H9 (cell line): Measurements from ENCODE around the gene RBM12. TPM values are rescaled to one million over a fixed set of nuclear protein-coding genes. Genes with fewer than 3 reads are reported as not detected.

ENCODE experiments used
- DNase-seq: peaks from one replicate; pipeline ENCODE4 v3.0.0-alpha.2; 2017
- H2AFZ ChIP-seq: one replicate; pipeline ENCODE4 v1.6.1; 2013; ENCODE audit warnings: mild to moderate bottlenecking, low read length, control low read depth, moderate library complexity
- H2AK5ac ChIP-seq: 2 replicates; pipeline ENCODE4 v1.6.1; 2013; ENCODE audit warnings: low read length, control low read depth, mixed read lengths; ENCODE audit not compliant: insufficient read length
- H2BK120ac ChIP-seq: one replicate; pipeline ENCODE4 v1.6.1; 2013; ENCODE audit warnings: low read depth, mild to moderate bottlenecking, low read length, control low read depth, inconsistent platforms; ENCODE audit not compliant: poor library complexity, severe bottlenecking
- H2BK12ac ChIP-seq: 2 replicates; pipeline ENCODE4 v1.6.1; 2013; ENCODE audit warnings: low read length, control low read depth, mixed read lengths, low read depth; ENCODE audit not compliant: insufficient read length
- H2BK15ac ChIP-seq: 2 replicates; pipeline ENCODE4 v1.6.1; 2013; ENCODE audit warnings: low read depth, low read length, control low read depth
- H2BK20ac ChIP-seq: one replicate; pipeline ENCODE4 v1.6.1; 2013; ENCODE audit warnings: low read depth, mild to moderate bottlenecking, low read length, control low read depth, inconsistent platforms; ENCODE audit not compliant: poor library complexity, severe bottlenecking
- H2BK5ac ChIP-seq: 2 replicates; pipeline ENCODE4 v1.6.1; 2013; ENCODE audit warnings: low read length, control low read depth, mixed read lengths; ENCODE audit not compliant: insufficient read length
- H3K14ac ChIP-seq: 2 replicates; pipeline ENCODE4 v1.6.1; 2013; ENCODE audit warnings: low read length, control low read depth; ENCODE audit not compliant: insufficient read depth
- H3K18ac ChIP-seq: 2 replicates; pipeline ENCODE4 v1.6.1; 2013; ENCODE audit warnings: low read depth, mild to moderate bottlenecking, mixed read lengths, low read length, control low read depth; ENCODE audit not compliant: insufficient read length
- H3K23ac ChIP-seq: 2 replicates; pipeline ENCODE4 v1.6.1; 2013; ENCODE audit warnings: low read length, control low read depth, mixed read lengths, low read depth; ENCODE audit not compliant: insufficient read length
- H3K23me2 ChIP-seq: 2 replicates; pipeline ENCODE4 v1.6.1; 2013; ENCODE audit warnings: low read depth, mild to moderate bottlenecking, mixed read lengths, low read length, control low read depth; ENCODE audit not compliant: insufficient read length, poor library complexity, severe bottlenecking
- H3K27ac ChIP-seq: 2 replicates; pipeline ENCODE4 v1.5.1; 2013; ENCODE audit warnings: low read length, control low read depth, mixed read lengths, low read depth; ENCODE audit not compliant: insufficient read length
- H3K27me3 ChIP-seq: 2 replicates; pipeline ENCODE4 v1.6.1; 2013; ENCODE audit warnings: low read length, control low read depth, inconsistent platforms; ENCODE audit not compliant: insufficient read depth
- H3K4ac ChIP-seq: 2 replicates; pipeline ENCODE4 v1.6.1; 2013; ENCODE audit warnings: low read depth, mild to moderate bottlenecking, control low read depth, inconsistent platforms, low read length, moderate library complexity
- H3K4me1 ChIP-seq: 2 replicates; pipeline ENCODE4 v1.6.1; 2013; ENCODE audit warnings: low read length, control low read depth, inconsistent platforms; ENCODE audit not compliant: insufficient read depth
- H3K4me2 ChIP-seq: 2 replicates; pipeline ENCODE4 v1.6.1; 2013; ENCODE audit warnings: low read length, control low read depth, mixed read lengths; ENCODE audit not compliant: insufficient read length, insufficient read depth
- H3K56ac ChIP-seq: 2 replicates; pipeline ENCODE4 v1.6.1; 2013; ENCODE audit warnings: low read depth, mild to moderate bottlenecking, mixed read lengths, low read length, control low read depth; ENCODE audit not compliant: insufficient read length
- H3K79me1 ChIP-seq: 2 replicates; pipeline ENCODE4 v1.6.1; 2013; ENCODE audit warnings: low read depth, mild to moderate bottlenecking, moderate library complexity, low read length, control low read depth, inconsistent platforms; ENCODE audit not compliant: insufficient read depth, poor library complexity, severe bottlenecking
- H3K79me2 ChIP-seq: 2 replicates; pipeline ENCODE4 v1.6.1; 2013; ENCODE audit warnings: low read length, control low read depth, inconsistent platforms; ENCODE audit not compliant: insufficient read depth
- H3K9ac ChIP-seq: 2 replicates; pipeline ENCODE4 v1.6.1; 2013; ENCODE audit warnings: low read length, control low read depth, mixed read lengths; ENCODE audit not compliant: insufficient read length; ENCODE audit errors: extremely low read depth
- H3K9me3 ChIP-seq: one replicate; pipeline ENCODE4 v1.6.1; 2013; ENCODE audit warnings: low read depth, low read length, inconsistent platforms; ENCODE audit not compliant: control insufficient read depth
- H3T11ph ChIP-seq: one replicate; pipeline ENCODE4 v1.6.1; 2013; ENCODE audit warnings: mild to moderate bottlenecking, low read length, control low read depth, inconsistent platforms
- H4K20me1 ChIP-seq: one replicate; pipeline ENCODE4 v1.6.1; 2013; ENCODE audit not compliant: control insufficient read depth, insufficient read length, insufficient read depth
- H4K5ac ChIP-seq: 2 replicates; pipeline ENCODE4 v1.6.1; 2013; ENCODE audit warnings: low read depth, mild to moderate bottlenecking, mixed read lengths, low read length, control low read depth; ENCODE audit not compliant: insufficient read length
- H4K8ac ChIP-seq: replicated peaks from 2 replicates; pipeline ENCODE4 v1.6.1; 2013; ENCODE audit warnings: low read length, control low read depth, mixed read lengths, low read depth; ENCODE audit not compliant: insufficient read length
- H4K91ac ChIP-seq: 2 replicates; pipeline ENCODE4 v1.6.1; 2013; ENCODE audit warnings: low read depth, mild to moderate bottlenecking, moderate library complexity, mixed read lengths, low read length, control low read depth; ENCODE audit not compliant: insufficient read length
- H3K27ac Mint-ChIP-seq, 3 experiments: 2 replicates in 2 of 3; 3 replicates in 1 of 3; pipeline ENCODE4 v1.8.0; 2020 to 2021; ENCODE audit warnings: mixed read lengths in 3 of 3, mild to moderate bottlenecking in 1 of 3, moderate library complexity in 1 of 3
- H3K27me3 Mint-ChIP-seq: 2 replicates; pipeline ENCODE4 v1.8.0; 2021; ENCODE audit warnings: low read depth, mild to moderate bottlenecking, moderate library complexity, mixed read lengths
- H3K36me3 Mint-ChIP-seq, 3 experiments: 2 replicates in 2 of 3; 3 replicates in 1 of 3; pipeline ENCODE4 v1.8.0; 2020 to 2021; ENCODE audit warnings: low read depth in 3 of 3, mixed read lengths in 3 of 3; ENCODE audit not compliant: insufficient read depth in 1 of 3
- H3K4me1 Mint-ChIP-seq, 2 experiments: 2 replicates each; pipeline ENCODE4 v1.8.0; 2020; ENCODE audit warnings: mixed read lengths in 2 of 2
- H3K4me3 Mint-ChIP-seq, 2 experiments: 2 replicates in 1 of 2; 3 replicates in 1 of 2; pipeline ENCODE4 v1.8.0; 2020 to 2021; ENCODE audit warnings: mild to moderate bottlenecking in 2 of 2, mixed read lengths in 2 of 2, moderate library complexity in 1 of 2
- H3K9me3 Mint-ChIP-seq, 2 experiments: 2 replicates in 1 of 2; 3 replicates in 1 of 2; pipeline ENCODE4 v1.8.0; 2020; ENCODE audit warnings: mild to moderate bottlenecking in 2 of 2, mixed read lengths in 2 of 2, moderate library complexity in 1 of 2
- CTCF ChIP-seq: fragments of 200-600 bp; sonication (generic); conservative IDR thresholded peaks from 3 replicates; pipeline ENCODE4 v1.8.0; 2021; ENCODE audit warnings: antibody characterized with exemption, mild to moderate bottlenecking
- WGBS: extraction: QIAGEN DNeasy Blood & Tissue Kit; methylation state at CpG from one replicate; pipeline ENCODE4 v1.1.7; 2013; ENCODE audit warnings: missing lambda C conversion rate, low lambda C conversion rate, mixed read lengths; ENCODE audit not compliant: insufficient read length; ENCODE audit errors: extremely low coverage; 5-methylcytosine and 5-hydroxymethylcytosine counted together
- total RNA-seq: library from RNA; stranded (reverse); gene quantifications from 2 replicates; pipeline ENCODE4 v1.2.1, GENCODE V29; 2021

The RBM12 gene
- total RNA-seq, 1 experiment from 2014 or later, result 260 TPM

- Histone ChIP-seq H4K8ac (no peak overlapping the region), H3K4me1 (peaks cover 1% of the 10 kb centered on the region; the same call in 1 of the 2 replicates), H4K5ac (no peak overlapping the region), H4K20me1 (no peaks in the 10 kb centered on the region), H2BK120ac (no peak overlapping the region), H2AFZ (no peak overlapping the region), H2BK12ac (no peak overlapping the region), H3K27me3 (no peaks in the 10 kb centered on the region), H3K79me1 (peaks cover 6% of the 10 kb centered on the region), H3K79me2 (peaks cover 6% of the 10 kb centered on the region; the same call in 1 of the 2 replicates), H2BK5ac (no peak overlapping the region), H3T11ph (no peak overlapping the region), H3K9me3 (no peaks in the 10 kb centered on the region), H3K18ac (no peak overlapping the region), H2BK20ac (no peak overlapping the region), H3K27ac (no peak overlapping the region), H2AK5ac (no peak overlapping the region), H2BK15ac (no peak overlapping the region), H3K4me2 (no peak overlapping the region), H3K4ac (no peak overlapping the region), H3K56ac (no peak overlapping the region), H4K91ac (no peak overlapping the region), H3K23ac (no peak overlapping the region), H3K14ac (no peak overlapping the region), H3K9ac (no peak overlapping the region), H3K23me2 (no peaks in the 10 kb centered on the region)
- no peak for TF ChIP-seq CTCF
- H3K9me3 Mint-ChIP-seq, result no peaks in the 10 kb centered on the region
- no peak overlapping the region for H3K27ac Mint-ChIP-seq
- no peaks in the 10 kb centered on the region; the same call in 1 of the 2 replicates for H3K27me3 Mint-ChIP-seq
- DNase-seq, result no peak
- no peak overlapping the region for H3K4me3 Mint-ChIP-seq
- H3K36me3 Mint-ChIP-seq, result peaks cover 0 to 2% (median 0%) of the 10 kb centered on the region in 3 experiments; a peak in 4 of 7 replicates
- H3K4me1 Mint-ChIP-seq, result peaks cover 37 to 42% of the 10 kb centered on the region in 2 experiments
- no CpG with 5 or more reads among the region's 2 CpGs for WGBS
Observed at GRCh38 chr20:35638751-35639150, 25.9 kb downstream of the RBM12 start.
